ENCODE measurements around the gene LTBP2. TPM values are rescaled to one million over a fixed set of nuclear protein-coding genes. Genes with fewer than 3 reads are reported as not detected.

Gene LTBP2
- total RNA-seq, 2 experiments from 2014 or later: 0.04 to 0.05 TPM

- H3K4me3 Mint-ChIP-seq: no peak overlapping the region
- ChIA-PET CTCF (interaction anchor here (0.8 to 1.6 kb wide), 2 partner anchors 24 to 28 kb away, joined by 3 to 5 read pairs; no protein-coding TSS in a partner anchor), POLR2A (interaction anchor here (0.8 kb wide), 1 partner anchor 100 kb away, joined by 3 read pairs; no protein-coding TSS in a partner anchor)
- H3K4me1 Mint-ChIP-seq (ENCODE audit: low read depth): peaks cover 8% of the 10 kb centered on the region
- TF ChIP-seq, protein P1, sequence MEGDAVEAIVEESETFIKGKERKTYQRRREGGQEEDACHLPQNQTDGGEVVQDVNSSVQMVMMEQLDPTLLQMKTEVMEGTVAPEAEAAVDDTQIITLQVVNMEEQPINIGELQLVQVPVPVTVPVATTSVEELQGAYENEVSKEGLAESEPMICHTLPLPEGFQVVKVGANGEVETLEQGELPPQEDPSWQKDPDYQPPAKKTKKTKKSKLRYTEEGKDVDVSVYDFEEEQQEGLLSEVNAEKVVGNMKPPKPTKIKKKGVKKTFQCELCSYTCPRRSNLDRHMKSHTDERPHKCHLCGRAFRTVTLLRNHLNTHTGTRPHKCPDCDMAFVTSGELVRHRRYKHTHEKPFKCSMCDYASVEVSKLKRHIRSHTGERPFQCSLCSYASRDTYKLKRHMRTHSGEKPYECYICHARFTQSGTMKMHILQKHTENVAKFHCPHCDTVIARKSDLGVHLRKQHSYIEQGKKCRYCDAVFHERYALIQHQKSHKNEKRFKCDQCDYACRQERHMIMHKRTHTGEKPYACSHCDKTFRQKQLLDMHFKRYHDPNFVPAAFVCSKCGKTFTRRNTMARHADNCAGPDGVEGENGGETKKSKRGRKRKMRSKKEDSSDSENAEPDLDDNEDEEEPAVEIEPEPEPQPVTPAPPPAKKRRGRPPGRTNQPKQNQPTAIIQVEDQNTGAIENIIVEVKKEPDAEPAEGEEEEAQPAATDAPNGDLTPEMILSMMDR (IDR thresholded peaks at IDR 0.05): no peak
- ATAC-seq (no peak), DNase-seq (no peak)
- no peaks in the 10 kb centered on the region for H3K36me3 Mint-ChIP-seq (ENCODE audit: low read depth)
- H3K27ac Mint-ChIP-seq: no peak overlapping the region
- peaks cover 5% of the 10 kb centered on the region for H3K27me3 Mint-ChIP-seq
- intact Hi-C loops (cut with micrococcal nuclease): no loop called here
- no peaks in the 10 kb centered on the region for H3K9me3 Mint-ChIP-seq
Measured at GRCh38 chr14:74584951-74585350, 27.1 kb downstream of the LTBP2 start.

DNA sequence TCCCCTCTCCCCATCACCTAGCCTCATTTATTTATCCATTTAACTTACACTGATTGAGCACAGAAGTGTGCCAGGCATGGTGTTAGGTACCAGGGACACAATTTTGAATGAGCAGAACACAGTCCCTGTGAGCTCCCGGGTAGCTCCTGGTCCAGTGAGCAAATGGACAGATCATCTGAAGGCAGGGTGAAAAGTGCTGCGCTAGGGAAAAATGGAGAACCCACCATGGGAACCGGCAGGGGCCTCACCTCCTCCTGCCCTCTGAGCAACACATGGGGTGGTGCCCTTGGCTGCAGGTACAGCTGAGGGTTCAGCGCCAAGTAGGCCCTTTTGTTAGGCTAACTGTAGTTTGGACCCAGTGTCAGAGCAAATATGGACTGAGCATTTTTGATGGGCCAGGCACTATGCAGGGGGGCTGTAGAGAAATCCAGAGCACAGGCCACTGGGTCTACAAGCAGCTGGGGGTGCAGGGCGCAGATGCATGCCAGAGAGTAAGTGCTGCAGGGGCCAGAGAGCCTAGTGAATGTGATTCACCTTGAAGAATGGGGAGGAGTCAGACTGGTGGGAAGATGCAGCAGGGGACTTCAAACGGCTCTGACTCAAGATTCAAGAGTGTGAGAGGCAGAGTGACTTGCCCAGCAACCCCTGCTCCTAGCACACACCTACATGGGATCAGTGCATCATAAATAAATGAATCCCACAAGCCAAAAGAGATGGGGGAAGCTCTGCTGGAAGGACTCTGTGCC lies 28.2 kb downstream of the LTBP2 start:
- Mint-ChIP-seq H3K27me3 (peaks cover 5% of the 10 kb centered on the region), H3K4me3 (no peak overlapping the region), H3K4me1 (ENCODE audit: low read depth) (peaks cover 19% of the 10 kb centered on the region), H3K36me3 (ENCODE audit: low read depth) (no peaks in the 10 kb centered on the region), H3K9me3 (no peaks in the 10 kb centered on the region), H3K27ac (no peak overlapping the region)
- ATAC-seq (peak; percentile 71), DNase-seq (peak; percentile 62)
- intact Hi-C loops (cut with micrococcal nuclease): no loop called here
- ChIA-PET POLR2A (no interaction called here), CTCF (interaction anchor here (1.2 to 1.6 kb wide), 2 partner anchors 25 to 29 kb away, joined by 4 to 5 read pairs; no protein-coding TSS in a partner anchor)
- TF ChIP-seq, protein P1 (IDR thresholded peaks at IDR 0.05): no peak

- ChIA-PET POLR2A (no interaction called here), CTCF (interaction anchor here (1.0 to 1.2 kb wide), 2 partner anchors 25 to 30 kb away, joined by 3 to 4 read pairs; no protein-coding TSS in a partner anchor)
- H3K9me3 Mint-ChIP-seq: no peaks in the 10 kb centered on the region
- ATAC-seq (no peak), DNase-seq (no peak)
- H3K4me3 Mint-ChIP-seq: no peak overlapping the region
- TF ChIP-seq, protein P1 (IDR thresholded peaks at IDR 0.05): no peak
- no peak overlapping the region for H3K27ac Mint-ChIP-seq
- H3K27me3 Mint-ChIP-seq: peaks cover 8% of the 10 kb centered on the region
- intact Hi-C loops (cut with micrococcal nuclease): no loop called here
- H3K36me3 Mint-ChIP-seq (ENCODE audit: low read depth): no peaks in the 10 kb centered on the region
- peaks cover 24% of the 10 kb centered on the region for H3K4me1 Mint-ChIP-seq (ENCODE audit: low read depth)
Measured at GRCh38 chr14:74582910-74583581, 29.0 kb downstream of the LTBP2 start.

DNA sequence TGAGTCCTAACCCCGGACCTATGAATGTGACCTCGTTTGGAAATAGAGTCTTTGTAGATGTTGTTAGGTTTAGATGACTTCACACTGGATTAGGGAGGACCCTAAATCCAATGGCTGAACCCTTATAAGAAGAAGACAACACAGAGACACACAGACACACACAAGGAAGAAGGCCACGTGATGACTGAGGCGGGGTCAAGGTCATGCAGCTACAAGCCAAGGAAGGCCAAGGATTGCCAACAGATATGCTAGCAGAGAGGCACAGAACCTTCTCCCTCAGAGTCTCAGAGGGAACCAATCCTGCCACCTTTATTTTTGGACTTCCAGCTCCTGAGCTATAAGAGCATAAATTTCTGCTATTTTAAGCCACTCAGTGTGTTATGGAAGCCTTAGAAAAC lies 31.8 kb downstream of the LTBP2 start:
- DNase-seq: no peak
- TF ChIP-seq, protein P1 (IDR thresholded peaks at IDR 0.05): no peak
- intact Hi-C loops (cut with micrococcal nuclease): no loop called here
- no peak for ATAC-seq
- Mint-ChIP-seq H3K27me3 (peaks cover 12% of the 10 kb centered on the region), H3K36me3 (ENCODE audit: low read depth) (no peaks in the 10 kb centered on the region), H3K9me3 (no peaks in the 10 kb centered on the region), H3K4me1 (ENCODE audit: low read depth) (peaks cover 24% of the 10 kb centered on the region), H3K27ac (peak overlapping the region; percentile 81), H3K4me3 (no peak overlapping the region)
- CTCF ChIA-PET: interaction anchor here (1.9 kb wide), 1 partner anchor 29 kb away, joined by 5 read pairs; no protein-coding TSS in a partner anchor
- POLR2A ChIA-PET: interaction anchor here (0.9 to 1.5 kb wide), 3 partner anchors 14 to 114 kb away, joined by 3 to 4 read pairs (median 4); no protein-coding TSS in a partner anchor
